Measurements from ENCODE around the gene FCRL2. TPM values are rescaled to one million over a fixed set of nuclear protein-coding genes. Genes with fewer than 3 reads are reported as not detected.
"Not testable (repeated sequence)": the region's sequence is repeated elsewhere in the genome, so short reads cannot be mapped to it uniquely, and the experiment has no call there.

The FCRL2 gene
- total RNA-seq, 1 donor from 2014 or later, result 0.20 TPM

GRCh38 chr1:157751283-157751682 lies 25.6 kb downstream of the FCRL2 start:
- no peak for DNase-seq

DNA sequence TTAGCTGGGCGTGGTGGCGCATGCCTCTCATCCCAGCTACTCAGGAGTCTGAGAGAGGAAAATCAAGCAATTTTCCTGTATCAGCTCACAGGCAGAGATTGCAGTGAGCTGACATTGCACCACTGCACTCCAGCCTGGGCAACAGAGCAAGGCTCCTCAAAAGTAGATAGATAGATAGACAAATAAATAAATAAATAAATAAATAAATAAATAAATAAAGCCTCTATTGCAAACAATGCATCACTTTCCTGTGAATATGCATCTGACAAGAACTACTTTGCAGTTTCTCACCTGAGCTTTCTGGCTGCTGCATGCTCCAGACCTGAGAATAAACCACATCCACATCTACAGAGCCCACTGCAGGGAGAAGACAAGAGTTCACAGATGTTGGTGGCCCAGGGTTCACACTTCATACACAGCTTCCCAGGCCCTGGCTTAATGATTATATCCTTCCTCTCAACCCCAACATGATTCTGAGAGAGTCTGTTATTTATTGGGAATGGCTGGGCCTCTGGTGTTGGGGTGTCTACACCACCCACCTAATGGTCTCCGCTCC lies 28.6 kb downstream of the FCRL2 start:
- DNase-seq, result no peak

DNA sequence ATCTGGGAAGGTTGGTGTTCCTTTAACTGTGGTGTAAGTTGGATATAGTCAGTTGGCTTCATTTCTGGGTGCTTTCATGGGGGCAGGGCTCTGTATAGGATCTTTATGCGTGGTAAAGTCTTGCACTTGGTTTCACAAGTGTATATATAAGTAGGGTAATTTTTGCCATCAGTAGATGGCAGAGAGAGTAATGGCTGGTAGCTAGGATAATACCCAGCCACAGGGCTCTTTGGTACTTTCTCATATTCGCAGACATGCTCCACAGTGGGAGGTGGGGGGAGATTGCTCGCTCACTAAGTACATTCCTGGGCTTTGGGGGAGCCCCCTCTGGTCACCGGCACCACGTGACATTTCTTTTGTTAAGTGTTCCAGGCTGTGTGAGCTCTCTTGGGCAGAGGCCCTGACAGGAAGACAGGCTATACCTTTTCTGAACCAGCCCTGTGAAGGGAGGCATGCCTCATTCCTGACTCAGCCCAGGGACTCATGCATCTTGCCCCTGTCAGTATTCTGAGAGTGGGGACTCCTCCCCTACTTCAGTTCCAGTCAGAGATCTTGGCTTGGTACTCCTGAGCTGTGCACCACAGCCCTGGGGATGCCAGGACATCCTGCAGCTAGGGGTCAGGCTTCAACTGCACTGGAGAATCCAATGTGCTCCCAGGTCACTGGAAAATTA lies 37.6 kb downstream of the FCRL2 start:
- no peak for DNase-seq

DNA sequence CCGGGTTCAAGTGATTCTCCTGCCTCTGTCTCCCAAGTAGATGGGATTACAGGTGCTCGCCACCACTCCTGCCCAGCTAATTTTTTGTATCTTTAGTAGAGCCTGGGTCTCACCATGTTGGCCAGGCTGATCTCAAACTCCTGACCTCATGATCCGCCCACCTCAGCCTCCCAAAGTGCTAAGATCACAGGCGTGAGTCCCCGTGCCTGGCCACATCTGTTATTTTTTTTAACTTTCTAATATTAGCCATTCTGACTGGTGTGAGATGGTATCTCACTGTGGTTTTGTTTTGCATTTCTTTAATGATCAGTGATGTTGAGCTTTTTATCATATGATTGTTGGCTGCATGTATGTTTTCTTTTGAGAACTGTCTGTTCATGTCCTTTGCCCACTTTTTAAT lies 40.9 kb downstream of the FCRL2 start:
- DNase-seq, result not testable (repeated sequence)

GRCh38 chr1:157734321-157734720 lies 42.6 kb downstream of the FCRL2 start:
- DNase-seq, result no peak

- no peak for DNase-seq
These were observed 44.2 kb downstream of the FCRL2 start for GRCh38 chr1:157732755-157733154.

GRCh38 chr1:157725221-157725577 lies 51.7 kb downstream of the FCRL2 start:
- no peak for DNase-seq

GRCh38 chr1:157724537-157725220 lies 52.3 kb downstream of the FCRL2 start:
- DNase-seq, result no peak

- DNase-seq, result no peak
These were observed 53.8 kb downstream of the FCRL2 start for GRCh38 chr1:157723157-157723556.

DNA sequence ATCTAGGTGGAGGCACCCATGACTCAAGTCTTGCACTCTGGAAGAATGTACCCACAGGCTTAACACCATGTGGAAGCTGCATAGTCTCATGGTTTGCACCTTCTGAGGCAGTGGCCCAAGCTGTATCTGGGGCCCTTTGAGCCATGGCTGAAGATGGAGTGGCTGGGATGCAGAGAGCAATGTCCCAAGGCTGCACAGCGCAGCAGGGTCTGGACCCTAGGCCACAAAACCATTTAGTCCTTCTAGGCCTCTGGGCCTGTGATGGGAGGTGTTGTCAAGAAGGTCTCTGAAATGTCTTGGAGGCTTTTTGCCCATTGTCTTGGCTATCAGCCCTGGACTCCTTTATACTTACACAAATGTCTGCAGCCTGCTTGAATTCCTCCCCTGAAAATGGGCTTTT lies 54.9 kb downstream of the FCRL2 start:
- DNase-seq, result no peak

GRCh38 chr1:157715736-157716135 lies 61.2 kb downstream of the FCRL2 start:
- no peak for DNase-seq

DNA sequence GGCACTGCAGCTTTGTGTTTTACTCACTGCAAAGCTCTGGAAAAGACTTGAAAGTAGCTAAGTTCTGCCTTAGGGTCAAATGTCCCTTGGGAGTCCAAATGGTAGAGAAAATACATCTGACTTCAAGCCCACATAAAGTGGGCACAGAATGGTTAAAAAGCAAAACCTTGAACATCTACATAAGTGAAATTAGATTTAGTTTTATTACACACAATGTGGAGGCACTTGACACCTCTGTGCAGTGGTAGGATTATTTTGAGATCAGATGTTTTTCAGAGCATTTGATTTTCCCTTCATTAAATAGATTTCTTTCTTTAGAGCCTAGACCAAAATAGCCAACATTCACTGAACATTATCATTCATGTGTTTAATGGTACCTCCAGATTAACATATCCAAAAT lies 65.1 kb downstream of the FCRL2 start:
- no peak for DNase-seq

GRCh38 chr1:157704878-157705277 lies 72.1 kb downstream of the FCRL2 start:
- no peak for DNase-seq

GRCh38 chr1:157703981-157704380 lies 73.0 kb downstream of the FCRL2 start:
- DNase-seq, result no peak

GRCh38 chr1:157702308-157702825 lies 74.6 kb downstream of the FCRL2 start:
- DNase-seq, result no peak

- no peak for DNase-seq
These were observed 76.2 kb downstream of the FCRL2 start, which contains the start of gene FCRL3 for GRCh38 chr1:157700732-157701131. Gene FCRL3, minus strand, starts transcription at chr1:157700769. Its CDS starts 280 bp downstream, at chr1:157700489.

DNA sequence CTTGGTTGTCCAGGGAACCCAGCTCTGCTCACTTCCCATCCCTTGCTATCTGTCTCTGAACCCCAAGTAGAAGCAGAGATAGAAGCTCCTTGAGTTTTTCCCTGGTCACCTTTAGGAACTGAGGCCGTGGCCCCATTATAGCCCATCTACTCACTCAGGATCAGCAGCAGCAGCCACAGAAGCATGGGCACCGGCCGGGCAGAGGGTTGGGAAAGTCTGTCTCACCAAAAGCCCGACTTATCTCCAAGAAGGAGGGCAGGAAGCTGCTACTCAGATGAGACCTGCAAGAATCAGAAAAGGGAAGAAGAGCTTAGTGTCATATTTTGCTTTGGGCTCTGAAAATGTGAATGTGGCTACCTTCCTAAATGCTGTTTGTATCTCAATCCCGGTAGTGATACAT lies 76.6 kb downstream of the FCRL2 start:
- DNase-seq, result no peak

DNA sequence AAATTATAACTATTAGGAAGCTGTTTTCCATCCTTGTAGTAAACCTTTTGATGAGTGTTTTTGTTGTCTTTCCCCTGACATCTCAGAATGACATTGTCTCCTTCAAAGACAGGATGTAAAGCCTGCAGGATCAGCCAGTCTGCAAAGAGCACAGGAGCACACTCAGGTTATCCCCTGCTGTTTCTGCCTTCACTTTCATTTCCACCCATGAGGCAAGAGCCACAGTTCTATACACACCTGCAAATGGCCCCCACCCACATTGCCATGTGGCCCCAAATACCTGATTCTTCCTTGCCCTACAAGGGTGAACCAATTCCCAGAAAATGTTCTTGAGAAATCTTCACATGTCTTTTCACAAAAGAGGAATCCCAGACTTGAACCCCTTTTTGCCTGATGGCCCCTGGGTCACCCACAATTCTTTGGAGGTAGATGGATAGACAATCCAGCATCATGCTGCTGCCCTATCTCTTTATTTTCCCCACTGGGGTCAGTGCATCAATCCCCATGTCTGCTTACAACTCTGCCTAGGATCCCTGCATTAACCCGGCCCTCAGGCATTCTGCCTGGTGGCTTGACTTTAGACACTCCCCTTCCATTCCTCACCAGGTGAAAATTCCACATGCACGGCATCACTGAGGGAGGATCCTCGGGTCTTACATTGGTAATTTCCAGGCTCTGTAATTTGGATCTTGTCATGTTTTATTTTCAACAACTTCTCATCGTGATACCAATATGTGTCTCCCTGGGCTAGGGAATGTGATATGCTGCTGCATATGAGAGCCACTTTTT lies 79.0 kb downstream of the FCRL2 start:
- no peak for DNase-seq

DNA sequence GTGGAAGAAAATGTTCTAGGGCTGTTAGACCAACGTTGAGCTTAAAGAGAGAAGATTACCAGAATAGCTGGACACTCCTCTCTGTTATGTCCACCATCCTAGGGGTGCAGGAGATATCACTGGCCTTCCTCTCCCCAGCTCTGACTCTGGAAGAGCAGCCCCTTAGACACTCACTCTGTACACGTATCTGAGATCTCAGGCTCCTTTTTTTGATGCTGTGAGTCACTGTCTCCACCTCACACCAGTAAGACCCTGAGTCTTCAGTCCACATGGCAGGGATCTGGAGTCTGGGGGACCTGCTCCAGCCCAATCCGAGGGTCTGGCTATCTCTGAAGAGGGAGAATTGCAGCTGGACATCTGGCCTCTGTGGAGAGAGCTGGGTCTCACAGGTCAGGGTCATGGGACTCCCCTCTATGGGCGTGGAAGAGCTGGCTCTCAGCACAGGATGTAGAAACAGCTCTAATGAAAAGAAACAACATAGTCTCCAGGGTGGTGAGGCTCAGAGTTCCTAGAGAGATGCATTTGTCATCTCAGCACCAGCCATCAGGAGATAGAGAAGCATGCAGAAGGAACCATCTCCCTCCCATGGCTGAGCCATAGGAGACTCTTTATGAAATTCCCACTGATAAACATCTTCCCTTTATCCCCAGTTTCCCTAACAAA lies 79.8 kb downstream of the FCRL2 start:
- DNase-seq, result no peak

Measured in skin of body (tissue), 2 donors.